A549 (cell line): ENCODE measurements around the gene FARP2. TPM values are rescaled to one million over a fixed set of nuclear protein-coding genes. Genes with fewer than 3 reads are reported as not detected.

Experiments
- ATAC-seq, 2 experiments: fragments of 200-7000 bp in 1 of 2; fragments of >200 bp in 1 of 2; cut with Nextera tagmentation in 1 of 2; cut with Tn5 transposase in 1 of 2; 3 replicates each; pipeline versions ENCODE4 v1.8.0 to v1.9.1; 2018 to 2020; ENCODE audit warnings: mild to moderate bottlenecking in 1 of 2, moderate library complexity in 1 of 2
- CTCF ChIA-PET: fragments of 300-600 bp; sonication (Branson Sonifier 250); formaldehyde crosslinking; extraction: SDS; loops from one replicate; lab custom pipeline; 2021; ENCODE audit warnings: antibody characterized with exemption, inconsistent platforms; lab: Yijun Ruan, JAX
- POLR2A ChIA-PET: fragments of 350-600 bp; formaldehyde crosslinking; extraction: SDS; loops from one replicate; lab custom pipeline; 2021; ENCODE audit warnings: antibody characterized with exemption, inconsistent platforms; lab: Yijun Ruan, JAX
- DNase-seq, 2 experiments: peaks; one replicate each; pipeline versions ENCODE4 v3.0.0 to v3.0.0-alpha.2; 2011 to 2016; ENCODE audit warnings: low read depth in 1 of 2, low spot score in 1 of 2
- FAIRE-seq: peaks from 2 replicates; lab custom pipeline; 2011; peaks lifted over from hg19 to GRCh38; lab: Jason Lieb, UNC
- H3K27ac ChIP-seq, 2 experiments: fragments of >200 bp; sonication (Bioruptor Twin); formaldehyde crosslinking; 3 replicates each; pipeline ENCODE4 v1.5.1; 2016 to 2017
- H3K4me1 ChIP-seq: fragments of >200 bp; sonication (Bioruptor Twin); formaldehyde crosslinking; 3 replicates; pipeline ENCODE4 v1.6.1; 2016
- H3K4me2 ChIP-seq: fragments of >200 bp; sonication (Bioruptor Twin); formaldehyde crosslinking; 3 replicates; pipeline ENCODE4 v1.6.1; 2016
- H3K4me3 ChIP-seq: fragments of >200 bp; sonication (Bioruptor Twin); formaldehyde crosslinking; 3 replicates; pipeline ENCODE4 v1.5.1; 2016
- H3K9me3 ChIP-seq: fragments of >200 bp; sonication (Bioruptor Twin); formaldehyde crosslinking; 3 replicates; pipeline ENCODE4 v1.6.1; 2016
- BCL3 ChIP-seq: fragments of >200 bp; sonication (Bioruptor Twin); formaldehyde crosslinking; IDR thresholded peaks from 3 replicates; pipeline ENCODE4 v1.6.1; 2016
- CBX8 ChIP-seq: fragments of 200-600 bp; sonication (generic); IDR thresholded peaks from 2 replicates; pipeline ENCODE4 v1.6.1; 2016
- FOXS1 ChIP-seq: fragments of 250-450 bp; sonication (Bioruptor Pico); IDR thresholded peaks from 2 replicates; pipeline ENCODE4 v1.5.0; 2020; ENCODE audit warnings: mild to moderate bottlenecking, moderate library complexity
- GATA3 ChIP-seq: IDR thresholded peaks from 2 replicates; pipeline ENCODE4 v1.6.1; 2012; ENCODE audit warnings: borderline replicate concordance
- HDAC2 ChIP-seq: fragments of 200-600 bp; sonication (generic); IDR thresholded peaks from 2 replicates; pipeline ENCODE4 v1.6.1; 2016
- HES2 ChIP-seq: fragments of >200 bp; sonication (Bioruptor Twin); formaldehyde crosslinking; IDR thresholded peaks from 2 replicates; pipeline ENCODE4 v1.6.1; 2016
- HEYL ChIP-seq: fragments of 250-450 bp; sonication (Bioruptor Pico); IDR thresholded peaks from 2 replicates; pipeline ENCODE4 v1.8.0; 2021; ENCODE audit warnings: mild to moderate bottlenecking, moderate library complexity
- HOXA7 ChIP-seq: fragments of 250-450 bp; sonication (Bioruptor Pico); IDR thresholded peaks from 2 replicates; pipeline ENCODE4 v1.5.0; 2020; ENCODE audit warnings: mild to moderate bottlenecking, moderate library complexity
- HOXB5 ChIP-seq: fragments of 250-450 bp; sonication (Bioruptor Pico); IDR thresholded peaks from 2 replicates; pipeline ENCODE4 v1.5.0; 2020; ENCODE audit warnings: mild to moderate bottlenecking, moderate library complexity
- JUNB ChIP-seq: fragments of >200 bp; sonication (Bioruptor Twin); formaldehyde crosslinking; IDR thresholded peaks from 2 replicates; pipeline ENCODE4 v1.6.1; 2016
- KDM5A ChIP-seq: fragments of 200-600 bp; sonication (generic); IDR thresholded peaks from 2 replicates; pipeline ENCODE4 v1.6.1; 2016; ENCODE audit warnings: antibody characterized with exemption, mild to moderate bottlenecking
- MAFK ChIP-seq: fragments of 450-650 bp; IDR thresholded peaks from 2 replicates; pipeline ENCODE4 v1.6.1; 2014; ENCODE audit not compliant: partially characterized antibody
- MAX ChIP-seq: IDR thresholded peaks from 2 replicates; pipeline ENCODE4 v1.6.1; 2012
- NPAS2 ChIP-seq: fragments of 250-450 bp; sonication (Bioruptor Pico); IDR thresholded peaks from 2 replicates; pipeline ENCODE4 v1.8.0; 2022; ENCODE audit warnings: mild to moderate bottlenecking, moderate library complexity, borderline replicate concordance
- RCOR1 ChIP-seq: fragments of 150-350 bp; IDR thresholded peaks from 2 replicates; pipeline ENCODE4 v1.6.1; 2014; ENCODE audit warnings: antibody characterized with exemption, low read length, low read depth
- REST ChIP-seq: fragments of 200-600 bp; sonication (generic); IDR thresholded peaks from 2 replicates; pipeline ENCODE4 v1.6.1; 2016; ENCODE audit warnings: antibody characterized with exemption, mild to moderate bottlenecking, moderate library complexity
- SMC3 ChIP-seq: fragments of >200 bp; sonication (Bioruptor Twin); formaldehyde crosslinking; IDR thresholded peaks from 3 replicates; pipeline ENCODE4 v1.6.1; 2018; ENCODE audit warnings: inconsistent platforms
- TP53 ChIP-seq: fragments of 250-450 bp; sonication (Bioruptor Pico); IDR thresholded peaks from 2 replicates; pipeline ENCODE4 v1.5.0; 2021; ENCODE audit warnings: mild to moderate bottlenecking, moderate library complexity
- ZC3H11A ChIP-seq: fragments of 450-650 bp; IDR thresholded peaks from 2 replicates; pipeline ENCODE4 v1.6.1; 2014; ENCODE audit warnings: antibody characterized with exemption, mild to moderate bottlenecking
- ZFP36 ChIP-seq: fragments of 450-650 bp; IDR thresholded peaks from 2 replicates; pipeline ENCODE4 v1.6.1; 2014; ENCODE audit warnings: borderline replicate concordance; ENCODE audit not compliant: partially characterized antibody
- ZNF302 ChIP-seq: fragments of 250-450 bp; sonication (Bioruptor Pico); IDR thresholded peaks from 2 replicates; pipeline ENCODE4 v1.9.0; 2021; ENCODE audit warnings: inconsistent platforms, mild to moderate bottlenecking, moderate library complexity
- WGBS: methylation state at CpG from one replicate; pipeline ENCODE4 v1.1.6; 2017; ENCODE audit errors: missing lambda C conversion rate; 5-methylcytosine and 5-hydroxymethylcytosine counted together
- polyA plus RNA-seq, 4 experiments: library from polyadenylated mRNA; depleted of rRNA in 3 of 4; stranded (reverse); fragments of >200 nt; fragmentation: RNase III in 1 of 4; extraction: RNeasy Plus Mini Kit Qiagen cat#74134 plus additional on column Dnase treatment in 1 of 4; gene quantifications; 2 replicates in 3 of 4; 3 replicates in 1 of 4; pipeline ENCODE4 v1.2.3, GENCODE V29; 2011 to 2017

FARP2 gene
- polyA plus RNA-seq, 2 of the 4 experiments (the other 2 are of a cell fraction), result 17.0 to 29.1 TPM

GRCh38 chr2:241354668-241355658, 1.1 kb upstream of the FARP2 start (continued):
- no peak for TF ChIP-seq CBX8

GRCh38 chr2:241356871-241357260, 781 bp downstream of the FARP2 start:
- H3K4me1 ChIP-seq, result peaks cover 56% of the 10 kb centered on the region
- DNase-seq (no peak), ATAC-seq (no peak), FAIRE-seq (no peak)
- peak overlapping the region; percentile 83 to 91 for H3K27ac ChIP-seq
- CTCF ChIA-PET, result interaction anchor here (1.0 kb wide), 1 partner anchor 11 kb away, joined by 3 read pairs; no protein-coding TSS in a partner anchor
- peak overlapping the region; percentile 79 for H3K4me3 ChIP-seq
- POLR2A ChIA-PET, result interaction anchor here (1.4 kb wide), 1 partner anchor 378 kb away, joined by 3 read pairs; the partner anchor contains the start of gene D2HGDH
- TF ChIP-seq SMC3 (no peak), HOXB5 (CRISPR knock-in tag) (no peak), MAX (no peak), ZFP36 (no peak), HES2 (no peak), FOXS1 (CRISPR knock-in tag) (no peak), JUNB (no peak), BCL3 (no peak), CBX8 (no peak), RCOR1 (no peak), HEYL (CRISPR knock-in tag) (no peak), ZC3H11A (no peak), HDAC2 (no peak), NPAS2 (CRISPR knock-in tag) (no peak), HOXA7 (CRISPR knock-in tag) (no peak), GATA3 (no peak), TP53 (no peak)
- peak overlapping the region; percentile 96 for H3K4me2 ChIP-seq
- 9% methylated on average over 5 of the region's 5 CpGs for WGBS
- H3K9me3 ChIP-seq, result no peaks in the 10 kb centered on the region

GRCh38 chr2:241357531-241357930, 1.4 kb downstream of the FARP2 start:
- H3K4me2 ChIP-seq, result peak overlapping the region; percentile 96
- 77% methylated on average over 3 of the region's 3 CpGs for WGBS
- TF ChIP-seq MAFK, result peak; percentile 97
- no peak for TF ChIP-seq KDM5A
- no peak for TF ChIP-seq ZNF302 (CRISPR knock-in tag)
- TF ChIP-seq REST, result no peak
- no peak for TF ChIP-seq MAX
- no peak for TF ChIP-seq ZC3H11A
- TF ChIP-seq, all 56 proteins: peak for 1
- Histone ChIP-seq H3K4me3 (peak overlapping the region; percentile 79), H3K27ac (no peak overlapping the region), H3K9me3 (no peaks in the 10 kb centered on the region), H3K4me1 (peaks cover 49% of the 10 kb centered on the region)
- POLR2A ChIA-PET, result no interaction called here
- ATAC-seq, result no peak
- no peak for FAIRE-seq
- no peak for DNase-seq
- CTCF ChIA-PET, result no interaction called here
